ENCODE data around the gene MRPL24. TPM values are rescaled to one million over a fixed set of nuclear protein-coding genes. Genes with fewer than 3 reads are reported as not detected.
"Not testable (repeated sequence)": the region's sequence is repeated elsewhere in the genome, so short reads cannot be mapped to it uniquely, and the experiment has no call there.

Gene MRPL24
- total RNA-seq, 4 donors from 2014 or later: 22.9 to 55.6 (median 35.9) TPM

GRCh38 chr1:156760092-156760795 lies 19.4 kb upstream of the MRPL24 start:
- intact Hi-C loops (cut with DNase I): no loop called here
- Histone ChIP-seq H3K36me3 (no peaks in the 10 kb centered on the region), H3K4me3 (replicated peaks in 1 of 3) (no peak overlapping the region), H3K9me3 (no peaks in the 10 kb centered on the region), H3K27ac (no peak overlapping the region), H3K27me3 (no peaks in the 10 kb centered on the region), H3K4me1 (no peaks in the 10 kb centered on the region)
- DNase-seq: no peak
- 71 to 77% methylated on average over 6 of the region's 6 CpGs for WGBS, 2 donors
- no peak for TF ChIP-seq POLR2A (IDR thresholded peaks at IDR 0.05)
- no peak for TF ChIP-seq CTCF (IDR thresholded peaks at IDR 0.05)

GRCh38 chr1:156757572-156758253 lies 16.8 kb upstream of the MRPL24 start:
- H3K36me3 ChIP-seq; H3K27me3 ChIP-seq; H3K4me3 ChIP-seq (replicated peaks in 1 of 3); DNase-seq; H3K4me1 ChIP-seq; intact Hi-C loops (cut with DNase I); H3K9me3 ChIP-seq; H3K27ac ChIP-seq: not testable (repeated sequence)
- 93 to 96% methylated on average over 10 of the region's 10 CpGs for WGBS, 2 donors

GRCh38 chr1:156756355-156756754 lies 15.5 kb upstream of the MRPL24 start:
- H3K9me3 ChIP-seq: no peaks in the 10 kb centered on the region
- H3K27me3 ChIP-seq: no peaks in the 10 kb centered on the region
- H3K36me3 ChIP-seq: no peaks in the 10 kb centered on the region
- intact Hi-C loops (cut with DNase I): no loop called here
- no peak overlapping the region for H3K4me3 ChIP-seq (replicated peaks in 1 of 3)
- no peak for DNase-seq
- TF ChIP-seq POLR2A (IDR thresholded peaks at IDR 0.05): no peak
- no peak for TF ChIP-seq CTCF (IDR thresholded peaks at IDR 0.05)
- H3K4me1 ChIP-seq: peaks cover 5 to 12% of the 10 kb centered on the region in 2 donors
- H3K27ac ChIP-seq: no peak overlapping the region
- 96 to 98% methylated on average over 1 of the region's 1 CpG for WGBS, 2 donors

GRCh38 chr1:156755527-156755950 lies 14.7 kb upstream of the MRPL24 start:
- H3K27me3 ChIP-seq: no peaks in the 10 kb centered on the region
- H3K4me1 ChIP-seq: peaks cover 5 to 12% of the 10 kb centered on the region in 2 donors
- intact Hi-C loops (cut with DNase I): no loop called here
- H3K9me3 ChIP-seq: no peaks in the 10 kb centered on the region
- no peaks in the 10 kb centered on the region for H3K36me3 ChIP-seq
- no peak overlapping the region for H3K4me3 ChIP-seq (replicated peaks in 1 of 3)
- no peak for DNase-seq
- 79 to 80% methylated on average over 5 of the region's 5 CpGs for WGBS, 2 donors
- no peak overlapping the region for H3K27ac ChIP-seq
- no peak for TF ChIP-seq CTCF (IDR thresholded peaks at IDR 0.05)
- no peak for TF ChIP-seq POLR2A (IDR thresholded peaks at IDR 0.05)

- intact Hi-C loops (cut with DNase I): no loop called here
- Histone ChIP-seq H3K9me3 (no peaks in the 10 kb centered on the region), H3K27me3 (no peaks in the 10 kb centered on the region), H3K4me3 (replicated peaks in 1 of 3) (no peak overlapping the region), H3K4me1 (peaks cover 15 to 21% of the 10 kb centered on the region in 2 donors), H3K36me3 (no peaks in the 10 kb centered on the region), H3K27ac (no peak overlapping the region)
- TF ChIP-seq CTCF (IDR thresholded peaks at IDR 0.05) (no peak), POLR2A (IDR thresholded peaks at IDR 0.05) (no peak)
- 86 to 91% methylated on average over 8 of the region's 8 CpGs for WGBS, 2 donors
- DNase-seq: no peak
Measured at GRCh38 chr1:156754219-156754618, 13.3 kb upstream of the MRPL24 start.
